Activated naive CD4-positive, alpha-beta T cell treated with anti-CD3 and anti-CD28 coated beads for 36 hours (primary cell): ENCODE measurements around the gene DLG2. TPM values are rescaled to one million over a fixed set of nuclear protein-coding genes. Genes with fewer than 3 reads are reported as not detected.

Experiments
- CTCF ChIA-PET: fragments of 350-600 bp; sonication (Branson Sonifier 250); formaldehyde crosslinking; loops from one replicate; lab custom pipeline; 2021; ENCODE audit warnings: antibody characterized with exemption; lab: Charles Lee
- DNase-seq: peaks from one replicate; pipeline ENCODE4 v3.0.0-alpha.2; 2020
- H3K27ac Mint-ChIP-seq: one replicate; pipeline ENCODE4 v1.8.0; 2021; ENCODE audit warnings: mild to moderate bottlenecking, mixed read lengths
- H3K27me3 Mint-ChIP-seq: one replicate; pipeline ENCODE4 v1.8.0; 2021; ENCODE audit warnings: low read depth, mixed read lengths
- H3K36me3 Mint-ChIP-seq: one replicate; pipeline ENCODE4 v1.8.0; 2021; ENCODE audit warnings: low read depth, mixed read lengths
- H3K4me1 Mint-ChIP-seq: one replicate; pipeline ENCODE4 v1.8.0; 2021; ENCODE audit warnings: low read depth, mixed read lengths
- H3K4me3 Mint-ChIP-seq: one replicate; pipeline ENCODE4 v1.8.0; 2021; ENCODE audit warnings: mild to moderate bottlenecking, moderate library complexity, mixed read lengths
- H3K9me3 Mint-ChIP-seq: one replicate; pipeline ENCODE4 v1.8.0; 2021; ENCODE audit warnings: mixed read lengths
- intact Hi-C: fragments of 100-400 bp; cut with micrococcal nuclease; formaldehyde crosslinking; loops from one replicate; pipeline ENCODE4 v1.15.1; 2023
- total RNA-seq, 2 experiments: library from RNA; stranded (reverse); gene quantifications; one replicate each; pipeline ENCODE4 v1.2.3, GENCODE V29; 2021

Gene DLG2
- total RNA-seq, 2 experiments from 2014 or later: 3.3 to 4.6 TPM

DNA sequence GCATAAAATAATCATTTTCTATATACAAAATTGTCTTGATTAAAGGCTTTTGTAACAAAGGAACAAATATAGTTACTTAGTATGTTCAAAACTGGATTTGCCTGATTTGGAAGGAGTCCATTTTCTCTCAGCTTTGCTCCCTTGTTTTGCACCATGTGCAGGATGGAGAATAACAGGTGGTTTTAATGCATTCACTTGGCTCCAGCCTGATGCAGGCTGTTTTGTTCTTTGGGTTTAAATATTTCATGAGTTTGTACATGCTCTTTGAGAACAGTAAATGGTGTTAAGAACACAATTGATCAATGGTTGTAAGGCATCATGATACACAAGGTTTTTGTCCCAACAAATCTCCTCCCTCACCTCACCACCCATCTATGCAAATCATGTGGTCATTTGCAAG lies 1454.1 kb downstream of the DLG2 start:
- H3K4me1 Mint-ChIP-seq: no peaks in the 10 kb centered on the region
- no peaks in the 10 kb centered on the region for H3K36me3 Mint-ChIP-seq
- intact Hi-C loops: no loop called here
- CTCF ChIA-PET: no interaction called here
- DNase-seq: no peak
- H3K4me3 Mint-ChIP-seq: no peak overlapping the region
- H3K27ac Mint-ChIP-seq: no peak overlapping the region
- no peaks in the 10 kb centered on the region for H3K27me3 Mint-ChIP-seq
- H3K9me3 Mint-ChIP-seq: peaks cover 21% of the 10 kb centered on the region

GRCh38 chr11:84165139-84165538 lies 1462.0 kb downstream of the DLG2 start:
- Mint-ChIP-seq H3K4me3 (no peak overlapping the region), H3K4me1 (no peaks in the 10 kb centered on the region), H3K36me3 (no peaks in the 10 kb centered on the region), H3K27me3 (no peaks in the 10 kb centered on the region), H3K27ac (no peak overlapping the region), H3K9me3 (peaks cover 16% of the 10 kb centered on the region)
- DNase-seq: no peak
- CTCF ChIA-PET: no interaction called here
- intact Hi-C loops: no loop called here

- CTCF ChIA-PET: no interaction called here
- H3K27me3 Mint-ChIP-seq: no peaks in the 10 kb centered on the region
- no peak overlapping the region for H3K4me3 Mint-ChIP-seq
- intact Hi-C loops: no loop called here
- H3K9me3 Mint-ChIP-seq: peaks cover 17% of the 10 kb centered on the region
- H3K36me3 Mint-ChIP-seq: no peaks in the 10 kb centered on the region
- DNase-seq: no peak
- no peaks in the 10 kb centered on the region for H3K4me1 Mint-ChIP-seq
- H3K27ac Mint-ChIP-seq: no peak overlapping the region
Measured at GRCh38 chr11:84164728-84165127, 1462.4 kb downstream of the DLG2 start.

GRCh38 chr11:84163116-84163515 lies 1464.0 kb downstream of the DLG2 start:
- peaks cover 17% of the 10 kb centered on the region for H3K9me3 Mint-ChIP-seq
- no peaks in the 10 kb centered on the region for H3K4me1 Mint-ChIP-seq
- no peaks in the 10 kb centered on the region for H3K36me3 Mint-ChIP-seq
- H3K27me3 Mint-ChIP-seq: no peaks in the 10 kb centered on the region
- CTCF ChIA-PET: interaction anchor here (1.2 kb wide), 1 partner anchor 16 kb away, joined by 3 read pairs; no protein-coding TSS in a partner anchor
- intact Hi-C loops: no loop called here
- DNase-seq: no peak
- H3K4me3 Mint-ChIP-seq: no peak overlapping the region
- H3K27ac Mint-ChIP-seq: no peak overlapping the region

DNA sequence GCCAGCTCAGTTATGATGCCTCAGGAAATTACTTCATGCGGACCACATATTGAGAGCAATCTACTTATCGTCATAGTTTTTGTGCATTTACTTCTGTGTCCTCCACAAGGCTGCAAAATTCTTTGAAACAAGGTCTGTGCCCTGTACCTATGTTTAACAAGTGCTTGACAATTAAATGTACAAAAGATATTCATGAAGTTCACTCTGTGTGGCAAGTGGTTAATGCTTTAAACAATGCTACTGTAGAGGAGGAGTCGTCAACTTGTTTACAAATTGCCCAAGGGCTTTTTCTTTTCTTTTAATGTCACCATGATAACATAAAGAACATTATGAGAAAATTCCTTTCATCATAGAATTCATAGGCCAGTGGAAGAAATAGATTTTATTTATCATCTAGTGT lies 1469.5 kb downstream of the DLG2 start:
- DNase-seq: no peak
- Mint-ChIP-seq H3K4me3 (no peak overlapping the region), H3K36me3 (no peaks in the 10 kb centered on the region), H3K4me1 (no peaks in the 10 kb centered on the region), H3K27ac (no peak overlapping the region), H3K27me3 (no peaks in the 10 kb centered on the region), H3K9me3 (peaks cover 16% of the 10 kb centered on the region)
- intact Hi-C loops: no loop called here
- CTCF ChIA-PET: no interaction called here

DNA sequence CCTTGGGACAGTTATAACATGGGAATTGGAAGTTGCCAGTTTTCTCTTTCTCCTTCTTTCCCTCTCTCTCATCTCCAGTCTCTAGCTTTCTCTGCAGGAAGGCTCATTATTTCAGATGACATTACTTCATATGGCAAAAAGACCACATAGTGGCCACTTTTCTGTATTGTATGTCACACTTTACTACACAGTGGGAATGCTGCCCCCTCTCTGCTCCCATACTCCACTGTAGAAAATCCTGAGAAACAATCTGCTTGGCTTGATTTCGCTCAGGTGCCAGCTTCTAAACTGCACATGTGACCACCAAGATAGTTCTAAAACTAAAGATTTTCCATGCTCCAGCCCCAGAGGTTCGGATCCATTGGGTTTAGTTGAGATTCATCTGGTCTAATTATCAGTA lies 1480.3 kb downstream of the DLG2 start:
- Mint-ChIP-seq H3K9me3 (peaks cover 14% of the 10 kb centered on the region), H3K27ac (no peak overlapping the region), H3K4me1 (no peaks in the 10 kb centered on the region), H3K4me3 (no peak overlapping the region), H3K36me3 (no peaks in the 10 kb centered on the region), H3K27me3 (no peaks in the 10 kb centered on the region)
- intact Hi-C loops: no loop called here
- DNase-seq: no peak
- CTCF ChIA-PET: interaction anchor here (0.6 kb wide), 1 partner anchor 25 kb away, joined by 3 read pairs; no protein-coding TSS in a partner anchor

GRCh38 chr11:84145616-84146185 lies 1481.4 kb downstream of the DLG2 start:
- Mint-ChIP-seq H3K27me3 (no peaks in the 10 kb centered on the region), H3K4me3 (no peak overlapping the region), H3K9me3 (peaks cover 12% of the 10 kb centered on the region), H3K36me3 (no peaks in the 10 kb centered on the region), H3K4me1 (no peaks in the 10 kb centered on the region), H3K27ac (no peak overlapping the region)
- CTCF ChIA-PET: no interaction called here
- intact Hi-C loops: no loop called here
- no peak for DNase-seq

- Mint-ChIP-seq H3K36me3 (no peaks in the 10 kb centered on the region), H3K27me3 (no peaks in the 10 kb centered on the region), H3K27ac (no peak overlapping the region), H3K9me3 (peaks cover 9% of the 10 kb centered on the region), H3K4me1 (no peaks in the 10 kb centered on the region), H3K4me3 (no peak overlapping the region)
- CTCF ChIA-PET: no interaction called here
- no peak for DNase-seq
- intact Hi-C loops: no loop called here
Measured at GRCh38 chr11:84144531-84144930, 1482.6 kb downstream of the DLG2 start.

- Mint-ChIP-seq H3K27ac (no peak overlapping the region), H3K36me3 (no peaks in the 10 kb centered on the region), H3K4me3 (no peak overlapping the region), H3K9me3 (peaks cover 6% of the 10 kb centered on the region), H3K4me1 (no peaks in the 10 kb centered on the region), H3K27me3 (no peaks in the 10 kb centered on the region)
- CTCF ChIA-PET: no interaction called here
- DNase-seq: no peak
- intact Hi-C loops: no loop called here
Measured at GRCh38 chr11:84142411-84142810, 1484.7 kb downstream of the DLG2 start.

DNA sequence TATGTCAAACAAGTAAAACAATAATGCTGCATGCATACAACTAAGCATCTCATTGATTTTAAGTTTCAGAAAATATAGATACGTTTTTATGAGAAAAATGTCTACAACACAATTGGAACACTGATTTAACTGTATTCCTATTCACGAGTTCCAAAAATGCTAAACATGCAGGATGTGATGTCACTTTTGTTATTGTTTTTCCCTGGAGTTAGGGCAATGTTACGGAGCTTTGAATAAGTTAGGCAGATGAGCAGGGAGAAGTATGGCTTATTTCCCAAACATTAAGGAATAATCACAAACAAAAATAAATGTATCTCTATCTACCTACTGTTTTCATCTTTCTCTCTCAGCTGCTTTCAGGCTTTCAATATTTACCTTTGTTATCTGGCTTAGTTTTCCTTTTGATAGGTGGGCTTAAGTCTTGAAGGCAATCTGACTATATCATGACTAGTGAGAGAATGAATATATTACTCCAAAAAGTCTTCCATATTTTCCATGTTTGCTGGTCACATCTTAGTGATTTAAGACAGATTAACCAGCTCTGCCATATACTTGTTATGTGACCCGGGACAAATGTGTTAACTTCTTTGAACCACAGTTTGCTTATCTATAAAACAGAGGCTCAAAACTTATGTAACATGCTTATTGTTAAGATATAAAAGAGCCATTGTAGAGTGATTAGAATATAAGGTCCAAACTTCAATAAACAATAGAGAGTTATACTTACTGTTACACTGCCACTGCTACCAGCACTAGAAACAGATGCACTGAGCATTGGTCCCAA lies 1486.6 kb downstream of the DLG2 start:
- intact Hi-C loops: no loop called here
- H3K4me1 Mint-ChIP-seq: no peaks in the 10 kb centered on the region
- CTCF ChIA-PET: no interaction called here
- H3K27me3 Mint-ChIP-seq: no peaks in the 10 kb centered on the region
- H3K4me3 Mint-ChIP-seq: no peak overlapping the region
- H3K36me3 Mint-ChIP-seq: no peaks in the 10 kb centered on the region
- H3K27ac Mint-ChIP-seq: no peak overlapping the region
- peaks cover 6% of the 10 kb centered on the region for H3K9me3 Mint-ChIP-seq
- no peak for DNase-seq

DNA sequence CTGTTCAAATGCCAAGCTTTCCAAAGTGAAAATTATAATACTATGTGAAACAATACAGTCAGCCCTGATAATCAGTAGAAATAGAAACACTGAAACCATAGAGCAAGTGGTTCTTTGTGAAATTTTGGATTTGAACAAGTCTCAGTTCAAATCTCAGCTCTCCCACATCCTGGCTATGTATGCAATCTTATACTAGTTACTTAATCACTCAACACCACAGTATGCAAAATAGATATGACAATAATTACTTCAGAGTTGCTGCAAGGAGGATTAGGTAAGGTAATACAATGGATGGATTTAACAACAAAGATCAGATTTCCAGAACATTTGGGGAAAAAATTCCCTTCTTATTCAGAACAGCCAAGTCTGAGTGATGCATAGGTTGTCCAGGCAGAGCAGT lies 1489.2 kb downstream of the DLG2 start:
- H3K9me3 Mint-ChIP-seq: peaks cover 5% of the 10 kb centered on the region
- no peak for DNase-seq
- H3K4me3 Mint-ChIP-seq: no peak overlapping the region
- intact Hi-C loops: no loop called here
- H3K36me3 Mint-ChIP-seq: no peaks in the 10 kb centered on the region
- H3K27ac Mint-ChIP-seq: no peak overlapping the region
- CTCF ChIA-PET: no interaction called here
- no peaks in the 10 kb centered on the region for H3K4me1 Mint-ChIP-seq
- no peaks in the 10 kb centered on the region for H3K27me3 Mint-ChIP-seq

- CTCF ChIA-PET: no interaction called here
- no peaks in the 10 kb centered on the region for H3K27me3 Mint-ChIP-seq
- no peaks in the 10 kb centered on the region for H3K36me3 Mint-ChIP-seq
Measured at GRCh38 chr11:84137505-84137904, 1489.6 kb downstream of the DLG2 start.

GRCh38 chr11:84136926-84137325 lies 1490.2 kb downstream of the DLG2 start:
- intact Hi-C loops: no loop called here
- peaks cover 4% of the 10 kb centered on the region for H3K9me3 Mint-ChIP-seq
- H3K4me1 Mint-ChIP-seq: no peaks in the 10 kb centered on the region
- no peak for DNase-seq
- H3K4me3 Mint-ChIP-seq: no peak overlapping the region
- H3K27ac Mint-ChIP-seq: no peak overlapping the region
- CTCF ChIA-PET: no interaction called here
- no peaks in the 10 kb centered on the region for H3K36me3 Mint-ChIP-seq
- no peaks in the 10 kb centered on the region for H3K27me3 Mint-ChIP-seq

More at GRCh38 chr11:84137505-84137904, 1489.6 kb downstream of the DLG2 start:
- no peak overlapping the region for H3K4me3 Mint-ChIP-seq
- no peaks in the 10 kb centered on the region for H3K4me1 Mint-ChIP-seq
- H3K27ac Mint-ChIP-seq: no peak overlapping the region
- intact Hi-C loops: no loop called here
- peaks cover 4% of the 10 kb centered on the region for H3K9me3 Mint-ChIP-seq
- DNase-seq: no peak
